HG02840 (cell line): Measurements from ENCODE around the gene PAX8.
A peak's percentile ranks its signal among the peaks of the same experiment; 100 is the strongest.

ENCODE experiments used
- ATAC-seq: cut with Tn5 transposase; IDR thresholded peaks from one replicate; pipeline ENCODE4 v1.9.1; 2021; ENCODE audit warnings: mild to moderate bottlenecking, moderate library complexity, moderate number of reproducible peaks; ENCODE audit not compliant: unreplicated experiment, low FRiP score

Gene PAX8

DNA sequence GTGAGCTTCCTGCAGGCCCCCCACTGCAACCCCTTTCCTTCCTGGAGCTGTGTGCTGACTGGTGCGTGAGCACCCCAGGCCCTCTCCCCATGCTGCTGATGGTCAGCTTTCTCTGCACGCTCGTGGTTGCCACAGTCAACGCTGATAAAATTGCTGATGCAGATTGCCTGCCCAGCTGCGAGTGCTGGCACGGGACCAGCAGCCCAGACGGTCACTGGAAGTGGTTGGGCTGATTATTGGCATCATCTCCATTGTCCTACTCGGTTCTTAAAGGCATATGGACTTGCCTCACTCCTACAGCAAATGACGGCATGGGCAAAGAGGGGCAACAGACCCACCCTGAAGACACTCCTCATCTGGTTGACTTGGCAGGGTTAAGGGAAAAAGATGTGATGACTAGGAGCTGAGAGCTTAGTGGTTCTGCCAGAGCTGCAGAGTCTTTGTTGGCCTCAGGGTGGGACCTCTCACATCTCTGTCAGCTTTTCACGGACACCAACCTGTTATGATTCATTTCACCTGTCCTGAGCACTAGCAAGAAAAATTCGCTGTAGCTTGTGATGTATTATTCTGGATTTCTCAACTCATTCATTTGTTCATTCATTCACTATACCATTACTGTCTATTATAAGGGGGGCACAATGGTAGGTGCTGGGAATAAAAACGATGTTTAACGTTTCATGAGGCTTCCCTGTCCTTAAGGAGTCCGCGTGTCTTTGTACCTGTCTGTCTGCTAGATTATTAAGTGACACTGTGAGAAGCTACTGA lies 38.4 kb downstream of the PAX8 start:
- no peak for ATAC-seq

DNA sequence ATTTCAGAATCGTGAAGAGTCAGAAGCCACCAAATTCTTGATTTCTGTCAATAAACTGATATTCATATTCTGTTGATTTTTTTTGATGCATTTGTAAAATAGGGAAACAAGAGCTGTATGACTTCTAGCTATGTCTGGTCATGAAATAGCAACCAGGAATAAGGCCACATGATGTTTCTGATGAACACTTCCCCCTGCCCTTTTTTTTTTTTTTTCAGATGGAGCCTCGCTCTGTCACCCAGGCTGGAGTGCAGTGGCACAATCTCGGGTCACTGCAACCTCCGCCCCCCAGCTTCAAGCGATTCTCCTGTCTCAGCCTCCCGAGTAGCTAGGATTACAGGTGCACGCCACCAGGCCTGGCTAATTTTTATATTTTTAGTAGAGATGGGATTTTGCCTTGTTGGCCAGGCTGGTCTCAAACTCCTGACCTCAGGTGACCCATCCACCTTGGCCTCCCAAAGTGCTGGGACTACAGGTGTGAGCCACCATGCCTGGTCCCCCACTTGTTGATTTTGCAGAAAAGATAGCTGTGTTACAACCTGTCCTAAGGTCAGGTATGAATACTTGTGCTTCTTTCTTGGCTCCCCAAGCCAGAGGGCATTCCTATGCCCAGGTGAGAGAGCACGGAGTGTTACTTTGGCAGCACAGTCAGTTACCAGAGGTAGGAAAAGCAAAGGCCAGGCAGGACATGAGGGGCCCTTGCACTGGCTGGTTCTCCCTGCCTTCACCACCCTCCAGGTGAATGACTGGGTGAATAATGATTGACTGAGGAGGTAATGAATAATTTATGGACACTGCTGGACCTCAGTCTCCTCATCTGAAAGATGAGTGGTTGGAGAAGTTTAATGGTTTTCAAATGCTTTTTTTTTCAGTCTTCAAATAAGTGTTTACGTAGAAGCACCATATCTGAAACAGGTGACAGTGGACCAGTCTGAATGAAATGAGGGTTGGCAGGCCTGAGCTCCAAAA lies 39.6 kb downstream of the PAX8 start:
- ATAC-seq: no peak

DNA sequence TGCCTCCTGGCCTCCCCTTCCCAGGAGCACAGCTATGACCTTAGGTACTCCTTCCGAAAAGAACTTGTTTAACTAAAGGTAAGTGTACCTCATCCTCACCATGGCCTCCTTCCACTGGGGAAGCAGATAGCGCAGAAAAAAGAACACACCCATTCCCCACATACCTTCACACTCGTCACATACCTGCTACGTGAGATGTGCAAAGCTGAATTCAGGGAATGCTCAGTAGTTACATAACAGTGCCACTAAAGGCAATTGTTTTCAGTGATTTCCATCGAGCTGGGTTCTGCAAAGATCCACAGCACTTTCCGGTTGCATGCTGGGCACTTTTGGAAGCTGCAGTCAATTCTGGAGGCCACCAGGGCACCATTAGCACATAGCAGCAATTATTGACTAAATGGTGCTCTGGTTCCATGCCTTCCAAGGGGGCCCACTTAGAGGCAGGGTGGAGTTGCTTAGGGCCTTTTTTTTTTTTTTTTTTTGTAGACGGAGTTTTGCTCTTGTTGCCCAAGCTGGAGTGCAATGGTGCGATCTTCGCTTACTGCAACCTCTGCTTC lies 41.0 kb downstream of the PAX8 start:
- no peak for ATAC-seq

GRCh38 chr2:113236367-113237159 lies 42.2 kb downstream of the PAX8 start:
- ATAC-seq: no peak

GRCh38 chr2:113235347-113236226 lies 43.1 kb downstream of the PAX8 start:
- ATAC-seq: peak; percentile 96

- no peak for ATAC-seq
Measured at GRCh38 chr2:113234721-113235346, 43.9 kb downstream of the PAX8 start.

- ATAC-seq: no peak
Measured at GRCh38 chr2:113233593-113234550, 44.8 kb downstream of the PAX8 start.

DNA sequence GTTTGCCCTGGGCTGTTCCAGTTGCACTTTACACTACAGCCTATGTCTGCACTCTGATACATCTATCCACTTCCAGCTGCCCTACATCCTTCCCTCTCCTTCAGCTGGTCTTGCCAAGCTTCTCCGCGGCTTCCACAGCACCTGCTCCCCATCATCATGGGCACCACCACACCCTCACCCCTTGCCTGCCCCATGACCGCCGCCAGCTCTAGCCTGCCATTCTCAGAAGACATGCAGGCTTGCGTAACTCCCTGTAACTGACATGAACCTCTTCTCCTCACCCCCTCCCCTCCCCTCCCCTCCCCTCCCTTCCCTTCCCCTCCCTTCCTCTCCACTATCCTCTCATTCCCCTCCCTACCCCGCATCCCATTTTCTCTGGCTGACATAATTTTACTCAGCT lies 46.0 kb downstream of the PAX8 start:
- ATAC-seq: no peak

DNA sequence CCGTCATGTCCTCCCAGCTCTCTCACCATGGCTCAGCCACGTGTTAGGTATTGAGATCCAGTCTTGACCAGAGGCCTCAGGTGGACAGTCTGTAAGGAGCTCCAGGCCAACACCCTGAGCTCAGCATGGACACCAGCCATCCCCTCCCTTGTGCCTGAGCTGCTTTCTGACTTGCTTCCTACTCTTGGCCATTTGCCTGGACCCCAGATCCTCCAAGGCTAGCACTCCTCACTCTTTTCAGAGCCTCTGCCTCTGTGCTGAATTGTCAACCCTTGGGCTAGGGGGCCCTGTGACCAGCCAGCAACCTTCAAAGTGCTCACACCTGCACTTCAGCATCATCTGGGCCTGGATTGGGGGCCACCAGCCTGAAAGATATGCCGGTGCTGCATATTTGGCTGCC lies 46.6 kb downstream of the PAX8 start:
- ATAC-seq: no peak

DNA sequence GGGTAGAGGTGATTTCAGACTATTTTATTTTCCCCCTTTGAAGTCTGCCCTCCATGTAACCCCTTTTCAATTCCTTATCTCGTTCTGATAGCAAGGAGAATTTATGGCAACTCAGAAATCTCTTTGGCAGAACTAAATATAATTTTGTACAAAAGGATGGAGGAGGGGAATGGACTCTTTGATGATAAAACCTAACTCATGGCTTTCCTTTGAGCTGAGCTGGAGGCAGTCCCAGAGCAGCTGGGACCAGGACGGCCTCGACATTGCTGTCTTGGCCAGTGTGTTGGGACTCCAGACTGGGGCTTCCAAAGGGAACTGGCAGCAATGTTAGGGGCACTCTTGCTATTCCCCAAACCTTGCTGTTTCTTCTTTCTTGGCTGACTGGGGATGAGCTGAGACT lies 47.7 kb downstream of the PAX8 start:
- ATAC-seq: no peak

DNA sequence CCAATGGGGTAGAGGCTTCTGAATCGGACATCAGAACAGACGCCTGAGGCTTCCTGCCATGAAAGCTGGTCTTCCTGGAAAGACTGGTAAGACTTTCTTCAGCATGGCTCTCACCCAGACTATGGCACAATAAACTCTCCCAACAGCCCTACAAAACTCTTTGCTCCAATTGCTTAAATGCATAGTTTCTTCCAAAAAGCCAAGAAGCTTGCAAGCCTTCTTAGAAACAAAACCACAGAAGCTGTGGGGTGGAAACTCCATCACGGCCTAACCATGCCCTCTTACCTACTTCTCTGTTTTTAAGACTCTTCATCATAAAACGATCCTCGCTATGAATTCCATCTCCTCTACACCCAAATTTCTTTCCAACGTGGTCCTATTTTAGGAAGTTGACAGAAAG lies 48.2 kb downstream of the PAX8 start:
- ATAC-seq: no peak

GRCh38 chr2:113229795-113230194 lies 48.9 kb downstream of the PAX8 start:
- no peak for ATAC-seq

DNA sequence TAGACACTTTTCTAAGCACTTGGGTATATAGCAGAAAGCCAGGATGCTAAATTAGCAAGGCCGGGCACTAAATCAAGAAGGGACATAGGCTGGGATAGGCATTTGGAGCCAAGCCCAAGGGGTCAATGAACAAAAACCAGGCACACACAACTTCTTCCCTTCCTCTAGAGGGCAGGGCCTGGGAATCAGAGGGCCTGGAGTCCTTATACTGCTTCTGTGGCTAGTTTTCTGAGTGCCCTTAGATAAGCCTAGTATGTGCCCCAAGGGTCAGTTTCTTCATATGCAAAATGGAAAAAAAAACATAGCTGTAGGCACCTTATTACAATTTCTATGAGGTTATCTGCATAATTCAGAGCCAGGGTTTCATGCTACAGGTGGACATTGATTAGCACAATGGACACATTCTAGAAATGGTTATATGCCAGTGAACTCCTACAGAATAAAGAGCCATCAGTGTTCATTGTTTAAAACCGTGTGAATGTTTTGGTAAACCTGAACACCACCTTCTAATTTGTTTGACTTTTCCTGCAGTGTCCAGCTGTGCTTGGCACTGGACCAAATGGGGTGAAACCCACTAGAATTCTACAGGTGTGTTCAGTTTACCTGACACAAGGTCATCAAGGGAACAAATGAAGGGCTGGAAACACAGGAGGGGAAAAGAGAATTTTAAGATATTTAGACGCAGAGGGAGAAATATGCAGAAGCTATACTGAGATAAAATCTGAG lies 49.6 kb downstream of the PAX8 start:
- no peak for ATAC-seq

GRCh38 chr2:113228351-113228750 lies 50.4 kb downstream of the PAX8 start:
- ATAC-seq: no peak

- no peak for ATAC-seq
Measured at GRCh38 chr2:113227698-113228097, 51.0 kb downstream of the PAX8 start.

- no peak for ATAC-seq
Measured at GRCh38 chr2:113227290-113227689, 51.4 kb downstream of the PAX8 start.

DNA sequence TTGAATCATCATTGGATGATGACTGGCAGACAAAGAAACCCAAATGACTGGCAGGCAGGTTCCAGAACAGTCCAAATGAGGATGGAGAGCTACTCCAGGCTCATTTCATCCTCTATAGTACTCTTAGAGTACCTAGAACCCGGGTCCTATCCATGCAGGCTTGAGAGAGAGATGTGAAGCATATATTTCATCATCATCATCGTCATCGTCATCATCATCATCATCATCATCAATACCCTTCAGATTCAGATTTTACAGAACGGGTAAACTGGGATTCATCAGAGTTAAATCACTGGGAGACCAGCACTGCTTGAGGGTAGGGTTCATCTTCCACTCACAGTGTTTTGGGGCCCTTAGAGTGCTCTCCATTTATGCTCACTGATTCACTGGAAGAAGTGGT lies 52.3 kb downstream of the PAX8 start:
- no peak for ATAC-seq
